GM12801 (cell line): ENCODE results near the gene ACTMAP.

Source experiments
- CTCF ChIP-seq: IDR thresholded peaks from one replicate; pipeline ENCODE4 v1.5.1; 2011; ENCODE audit warnings: control low read depth; ENCODE audit not compliant: insufficient read length; ENCODE audit errors: extremely low read depth

The ACTMAP gene

GRCh38 chr19:40750058-40750873, at the start of gene ACTMAP:
TSS of gene ACTMAP (minus strand) at chr19:40750477. CDS start at chr19:40749803, 674 bp downstream.
- TF ChIP-seq CTCF: no peak

- TF ChIP-seq CTCF: no peak
Measured at GRCh38 chr19:40799558-40800338, 49.5 kb upstream of the ACTMAP start.

GRCh38 chr19:40798683-40799557, 48.6 kb upstream of the ACTMAP start, which contains the start of gene EGLN2:
TSS of gene EGLN2 (plus strand) at chr19:40799191. CDS start at chr19:40800573, 1,382 bp downstream.
- TF ChIP-seq CTCF: no peak

- TF ChIP-seq CTCF: no peak
Measured at GRCh38 chr19:40797963-40798682, 47.8 kb upstream of the ACTMAP start.

- TF ChIP-seq CTCF: no peak
Measured at GRCh38 chr19:40797166-40797962, 47.1 kb upstream of the ACTMAP start.

- no peak for TF ChIP-seq CTCF
Measured at GRCh38 chr19:40791996-40792395, 41.7 kb upstream of the ACTMAP start.
